ENCODE results near the gene PRPF18. TPM values are rescaled to one million over a fixed set of nuclear protein-coding genes. Genes with fewer than 3 reads are reported as not detected.
A peak's percentile ranks its signal among the peaks of the same experiment; 100 is the strongest.

The PRPF18 gene
- total and polyA plus RNA-seq, 8 donors, result 9.8 to 51.8 (median 21.7) TPM

DNA sequence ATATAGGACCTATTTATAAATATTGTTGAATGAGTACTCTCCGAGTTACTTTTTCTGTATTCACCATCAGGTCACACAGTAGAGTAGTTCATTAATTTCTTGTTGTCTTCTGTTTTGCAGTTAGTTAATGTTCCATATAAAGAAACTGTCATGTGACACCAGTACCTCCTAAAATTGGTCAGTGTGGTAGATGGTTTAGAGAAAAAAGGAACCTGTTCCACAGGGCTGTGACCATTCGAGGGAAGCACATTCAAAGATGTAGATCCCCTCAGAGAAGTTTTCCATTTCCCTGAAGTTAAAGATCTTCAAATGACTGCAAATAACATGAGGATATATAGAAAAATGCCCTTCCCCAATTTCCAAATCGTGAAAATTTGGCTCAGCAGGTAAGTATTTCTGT lies 45.7 kb downstream of the PRPF18 start:
- H3K4me1 ChIP-seq, result peaks cover 0 to 45% (median 18%) of the 10 kb centered on the region in 4 donors
- WGBS, 5 donors, result 80 to 90% (median 81%) methylated on average over 3 of the region's 3 CpGs
- DNase-seq, result no peak
- intact Hi-C loops (cut with DNase I; ENCODE audit: low total_unique reads), result no loop called here
- H3K4me3 ChIP-seq, result no peak overlapping the region
- H3K9me3 ChIP-seq, result no peaks in the 10 kb centered on the region
- H3K36me3 ChIP-seq, result peaks cover 5 to 34% (median 25%) of the 10 kb centered on the region in 4 donors
- no peaks in the 10 kb centered on the region for H3K27me3 ChIP-seq
- TF ChIP-seq EP300 (IDR thresholded peaks at IDR 0.05) (no peak), POLR2AphosphoS5 (IDR thresholded peaks at IDR 0.05) (no peak), POLR2A (IDR thresholded peaks at IDR 0.05) (no peak)
- TF ChIP-seq, protein P1, sequence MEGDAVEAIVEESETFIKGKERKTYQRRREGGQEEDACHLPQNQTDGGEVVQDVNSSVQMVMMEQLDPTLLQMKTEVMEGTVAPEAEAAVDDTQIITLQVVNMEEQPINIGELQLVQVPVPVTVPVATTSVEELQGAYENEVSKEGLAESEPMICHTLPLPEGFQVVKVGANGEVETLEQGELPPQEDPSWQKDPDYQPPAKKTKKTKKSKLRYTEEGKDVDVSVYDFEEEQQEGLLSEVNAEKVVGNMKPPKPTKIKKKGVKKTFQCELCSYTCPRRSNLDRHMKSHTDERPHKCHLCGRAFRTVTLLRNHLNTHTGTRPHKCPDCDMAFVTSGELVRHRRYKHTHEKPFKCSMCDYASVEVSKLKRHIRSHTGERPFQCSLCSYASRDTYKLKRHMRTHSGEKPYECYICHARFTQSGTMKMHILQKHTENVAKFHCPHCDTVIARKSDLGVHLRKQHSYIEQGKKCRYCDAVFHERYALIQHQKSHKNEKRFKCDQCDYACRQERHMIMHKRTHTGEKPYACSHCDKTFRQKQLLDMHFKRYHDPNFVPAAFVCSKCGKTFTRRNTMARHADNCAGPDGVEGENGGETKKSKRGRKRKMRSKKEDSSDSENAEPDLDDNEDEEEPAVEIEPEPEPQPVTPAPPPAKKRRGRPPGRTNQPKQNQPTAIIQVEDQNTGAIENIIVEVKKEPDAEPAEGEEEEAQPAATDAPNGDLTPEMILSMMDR (IDR thresholded peaks at IDR 0.05), result no peak
- peak overlapping the region in 2 of 5 donors; percentile 70 to 85 for H3K27ac ChIP-seq

DNA sequence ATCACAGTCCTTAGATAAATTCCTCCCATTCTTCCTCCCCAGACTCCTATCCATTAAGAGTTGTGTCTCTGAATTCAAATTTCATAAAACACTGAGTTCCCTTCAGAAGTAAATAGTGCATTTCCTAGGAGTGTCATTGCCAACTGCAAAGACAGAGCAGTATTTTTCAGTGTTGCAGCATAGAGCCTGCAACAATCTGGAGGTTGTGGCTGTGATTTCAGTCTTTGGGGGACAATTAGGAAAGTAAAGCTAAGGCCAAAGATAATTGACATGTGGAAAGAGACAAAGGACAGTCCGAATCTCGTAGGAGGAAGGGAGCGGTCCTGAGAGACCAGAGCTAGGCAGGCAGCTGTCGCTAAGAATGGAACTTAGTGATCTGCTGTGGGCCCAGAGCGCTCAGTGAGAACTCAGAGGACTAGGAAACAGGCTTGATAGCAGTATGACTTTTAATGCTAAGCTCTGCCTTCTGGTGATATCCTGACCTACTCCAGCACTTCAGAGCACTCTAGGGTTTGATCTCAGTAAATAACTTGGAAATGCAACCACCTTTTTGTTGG lies 46.2 kb downstream of the PRPF18 start:
- TF ChIP-seq, protein P1 (IDR thresholded peaks at IDR 0.05), result no peak
- TF ChIP-seq POLR2AphosphoS5 (IDR thresholded peaks at IDR 0.05), result no peak
- TF ChIP-seq POLR2A (IDR thresholded peaks at IDR 0.05), result no peak
- no peak for TF ChIP-seq EP300 (IDR thresholded peaks at IDR 0.05)
- Histone ChIP-seq H3K9me3 (no peaks in the 10 kb centered on the region), H3K4me1 (peaks cover 0 to 42% (median 16%) of the 10 kb centered on the region in 4 donors), H3K4me3 (no peak overlapping the region), H3K27me3 (no peaks in the 10 kb centered on the region), H3K36me3 (peaks cover 5 to 31% (median 23%) of the 10 kb centered on the region in 4 donors), H3K27ac (peak overlapping the region in 4 of 5 donors; percentile 51 to 85 (median 62))
- intact Hi-C loops (cut with DNase I; ENCODE audit: low total_unique reads), result no loop called here
- DNase-seq, result peak in 1 of 2 donors; percentile 29
- WGBS, 5 donors, result 72 to 93% (median 87%) methylated on average over 5 of the region's 5 CpGs

DNA sequence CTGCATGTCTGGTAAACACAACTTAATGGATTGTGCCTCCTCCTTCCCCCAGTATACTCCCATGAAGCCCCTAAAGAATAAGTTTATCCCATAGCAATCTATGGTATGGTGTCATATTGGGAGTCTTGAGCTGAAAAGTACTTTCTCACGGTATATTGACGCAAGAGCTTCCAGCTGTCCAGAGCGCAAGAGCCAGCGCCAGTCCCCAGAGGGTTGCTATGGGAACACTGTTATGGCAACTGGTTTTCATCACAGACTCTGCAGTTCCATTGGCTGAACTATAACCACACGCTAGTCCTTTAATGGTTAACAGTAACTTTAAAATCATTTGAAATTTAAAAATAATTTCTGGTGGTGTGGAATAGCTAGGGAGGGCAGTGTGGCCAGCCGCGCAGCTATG lies 46.9 kb downstream of the PRPF18 start:
- WGBS, 5 donors, result 53 to 87% (median 76%) methylated on average over 7 of the region's 7 CpGs
- TF ChIP-seq POLR2A (IDR thresholded peaks at IDR 0.05) (no peak), EP300 (IDR thresholded peaks at IDR 0.05) (no peak), POLR2AphosphoS5 (IDR thresholded peaks at IDR 0.05) (peak in 2 of 3 donors; percentile 24 to 41)
- TF ChIP-seq, protein P1 (IDR thresholded peaks at IDR 0.05), result no peak

DNA sequence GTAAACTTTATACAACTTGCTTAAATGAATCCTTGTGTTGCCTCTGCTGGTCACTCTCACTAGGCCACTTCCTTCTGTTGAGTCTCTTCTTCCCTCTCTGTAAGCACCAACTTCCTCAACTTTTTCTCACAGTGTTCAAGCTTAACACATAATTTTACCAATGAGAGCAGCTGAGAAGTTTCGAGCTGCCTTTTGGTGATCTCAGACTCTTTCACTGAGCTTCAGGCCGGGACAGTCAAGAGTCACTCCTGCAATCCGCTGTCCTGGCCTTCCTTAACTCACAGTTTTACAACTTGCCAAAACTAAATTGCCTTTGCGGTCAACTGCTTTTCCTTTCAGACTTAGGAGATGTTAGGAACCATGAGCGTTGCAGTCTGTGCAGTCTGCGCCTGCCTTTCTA lies 47.4 kb downstream of the PRPF18 start:
- Histone ChIP-seq H3K27ac (peak overlapping the region in 4 of 5 donors; percentile 51 to 85 (median 62)), H3K9me3 (no peaks in the 10 kb centered on the region), H3K27me3 (no peaks in the 10 kb centered on the region), H3K36me3 (peaks cover 5 to 41% (median 34%) of the 10 kb centered on the region in 4 donors), H3K4me1 (peaks cover 0 to 33% (median 14%) of the 10 kb centered on the region in 4 donors), H3K4me3 (no peak overlapping the region)
- no peak for TF ChIP-seq POLR2AphosphoS5 (IDR thresholded peaks at IDR 0.05)
- no peak for TF ChIP-seq EP300 (IDR thresholded peaks at IDR 0.05)
- no peak for TF ChIP-seq POLR2A (IDR thresholded peaks at IDR 0.05)
- TF ChIP-seq, protein P1 (IDR thresholded peaks at IDR 0.05), result no peak
- DNase-seq, result peak in 1 of 2 donors; percentile 70
- intact Hi-C loops (cut with DNase I; ENCODE audit: low total_unique reads), result no loop called here
- WGBS, 5 donors, result 62 to 82% (median 78%) methylated on average over 6 of the region's 6 CpGs

More for the DNA sequence above, 46.9 kb downstream of the PRPF18 start:
- Histone ChIP-seq H3K27me3 (no peaks in the 10 kb centered on the region), H3K36me3 (peaks cover 5 to 36% (median 29%) of the 10 kb centered on the region in 4 donors), H3K9me3 (no peaks in the 10 kb centered on the region), H3K4me3 (no peak overlapping the region), H3K4me1 (peaks cover 0 to 35% (median 14%) of the 10 kb centered on the region in 4 donors), H3K27ac (peak overlapping the region in 4 of 5 donors; percentile 51 to 85 (median 62))
- peak in 1 of 2 donors; percentile 94 for DNase-seq
- intact Hi-C loops (cut with DNase I; ENCODE audit: low total_unique reads), result no loop called here

Measured in stomach (tissue), 9 donors.